Pancreas (tissue), 10 donors: ENCODE measurements around the gene SDK1. TPM values are rescaled to one million over a fixed set of nuclear protein-coding genes. Genes with fewer than 3 reads are reported as not detected.

Experiments
- ATAC-seq, 4 donors: fragments of 200-7000 bp; cut with Tn5 transposase; one replicate each; pipeline versions ENCODE4 v1.8.0 to v1.9.1; 2020; ENCODE audit warnings: mild to moderate bottlenecking in 4 of 4, moderate library complexity in 4 of 4
- DNase-seq, 6 donors: peaks; one replicate each; pipeline ENCODE4 v3.0.0-alpha.2; 2020
- FAIRE-seq: peaks from 2 replicates; lab custom pipeline; 2012; peaks lifted over from hg19 to GRCh38; lab: Jason Lieb, UNC
- H3K27ac ChIP-seq, 4 donors: fragments of 200-600 bp; sonication (generic); 1 replicate in 3 of 4; 2 replicates in 1 of 4; pipeline versions ENCODE4 v1.5.0 to v1.8.0; 2020
- H3K27me3 ChIP-seq, 4 donors: fragments of 200-600 bp; one replicate each; pipeline ENCODE4 v1.8.0; 2021
- H3K36me3 ChIP-seq, 3 donors: fragments of 200-600 bp; sonication (generic) in 1 of 3; one replicate each; pipeline versions ENCODE4 v1.5.0 to v1.8.0; 2020 to 2021
- H3K4me1 ChIP-seq, 3 donors: fragments of 200-600 bp; one replicate each; pipeline ENCODE4 v1.8.0; 2021
- H3K4me3 ChIP-seq, 4 donors: fragments of 200-600 bp; sonication (generic) in 2 of 4; one replicate each; pipeline versions ENCODE4 v1.5.0 to v1.8.0; 2020 to 2021
- H3K9me3 ChIP-seq, 4 donors: fragments of 200-600 bp; one replicate each; pipeline ENCODE4 v1.8.0; 2021
- CTCF ChIP-seq, 4 donors: fragments of 200-600 bp; sonication (generic) in 3 of 4; IDR thresholded peaks; one replicate each; pipeline versions ENCODE4 v1.5.0 to v1.8.0; 2021; ENCODE audit warnings: antibody characterized with exemption in 4 of 4
- WGBS, 2 donors: extraction: QIAGEN DNeasy Blood & Tissue Kit; methylation state at CpG; one replicate each; pipeline ENCODE4 v1.1.7; 2013; 5-methylcytosine and 5-hydroxymethylcytosine counted together
- intact Hi-C, 3 donors: fragments of 100-400 bp; cut with DNase I; formaldehyde crosslinking; loops; one replicate each; pipeline versions ENCODE4 v1.11.1 to v1.14.2; 2022
- polyA plus RNA-seq, 2 donors: library from polyadenylated mRNA; stranded (reverse); fragments of 200-250 nt; gene quantifications; one replicate each; pipeline ENCODE4 v1.2.3, GENCODE V29; 2013
- total RNA-seq, 6 donors: library from RNA; stranded (reverse); fragmentation: NEBNext Ultra II Directional in 4 of 6; extraction: Animal tissue kit (Norgen Biotek cat#: 25700) in 4 of 6; gene quantifications; one replicate each; pipeline versions ENCODE4 v1.2.1 to v1.2.4, GENCODE V29; 2021 to 2023
- donor health status: healthy with polysubstance abuse.
- donor health status: DM: no; HTN: no; CAD: no; lungs with moderate emphysema.
- donor health status: DM: no; HTN: no; CAD: no.
- donor health status: control.
- donor health status: control.
- donor health status: Bipolar disorder and iron deficiency.
- donor health status: DM: yes; HTN: yes; CAD: no.
- donor health status: DM: no; HTN: no; CAD: no.
- donor health status: DM: no; HTN: no; CAD: no.
- donor health status: DM: yes; HTN: yes; CAD: no.

Gene SDK1
- total and polyA plus RNA-seq, 8 donors, result 10.8 to 30.8 (median 19.8) TPM

DNA sequence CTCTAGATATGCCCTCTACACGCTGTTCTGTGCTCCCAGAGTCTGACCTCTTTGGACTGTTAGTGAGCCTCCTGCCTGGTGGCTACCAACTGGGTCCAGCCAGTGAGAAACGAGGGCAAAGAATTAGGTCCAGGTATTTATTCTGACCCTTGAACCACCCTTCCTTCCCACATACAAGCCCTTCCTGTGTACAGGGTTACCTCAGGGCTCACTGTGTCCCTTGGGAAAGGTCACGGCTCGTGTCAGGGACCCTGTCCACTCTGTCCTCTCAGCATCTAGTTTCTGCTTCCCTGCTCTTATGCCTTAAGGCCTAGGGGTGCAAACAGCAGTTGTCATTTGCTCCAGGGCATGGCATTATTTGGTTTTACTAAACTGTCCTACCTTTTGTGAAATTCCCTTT is 180.4 kb downstream of the SDK1 start:
- Histone ChIP-seq H3K36me3 (no peaks in the 10 kb centered on the region), H3K4me1 (no peaks in the 10 kb centered on the region), H3K4me3 (no peak overlapping the region), H3K27me3 (no peaks in the 10 kb centered on the region), H3K27ac (no peak overlapping the region), H3K9me3 (no peaks in the 10 kb centered on the region)
- ATAC-seq (peak in 1 of 4 donors; percentile 35), FAIRE-seq (no peak), DNase-seq (no peak)
- WGBS, 2 donors, result 85 to 86% methylated on average over 4 of the region's 4 CpGs
- TF ChIP-seq CTCF (IDR thresholded peaks at IDR 0.05), result no peak
- intact Hi-C loops, result no loop called here

DNA sequence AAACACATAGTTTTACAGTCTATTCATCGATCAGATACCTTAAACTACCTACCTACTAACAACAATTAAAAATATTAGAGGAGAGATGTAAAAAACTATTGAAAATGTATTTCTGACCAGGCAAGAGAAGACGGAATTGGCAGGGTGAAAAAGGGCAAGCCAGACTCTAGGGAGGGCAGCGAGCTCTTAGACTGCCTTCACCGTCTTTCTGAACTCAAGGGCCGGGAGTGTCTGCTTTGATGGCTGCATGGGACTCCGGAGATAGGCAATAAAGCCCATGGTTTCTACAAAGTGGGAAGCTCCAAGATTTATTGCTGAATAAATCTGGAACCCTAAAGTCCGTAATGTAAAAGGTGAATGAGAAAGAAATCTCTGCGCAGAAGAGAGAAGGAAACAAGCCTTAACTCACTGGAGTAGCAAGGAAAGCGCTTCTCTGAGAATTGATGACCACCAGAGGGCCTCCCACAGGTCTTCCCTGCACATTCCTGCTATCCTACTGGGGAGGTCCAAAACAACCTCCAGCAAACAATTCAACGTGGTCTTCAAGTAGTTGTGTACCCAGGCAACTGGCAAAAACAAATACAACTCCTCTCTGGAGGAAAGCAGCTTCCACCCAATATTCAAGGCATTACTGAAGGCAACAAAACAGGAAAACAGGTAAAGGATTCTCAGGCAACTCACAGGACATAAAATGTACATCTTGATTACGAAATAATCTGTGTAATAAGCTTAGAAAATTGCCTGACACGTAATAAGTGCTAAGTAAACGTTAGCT is 181.3 kb downstream of the SDK1 start:
- FAIRE-seq (no peak), DNase-seq (peak in 2 of 6 donors; percentile 15 to 41), ATAC-seq (peak in 3 of 4 donors; percentile 80 to 91 (median 84))
- Histone ChIP-seq H3K36me3 (no peaks in the 10 kb centered on the region), H3K27me3 (no peaks in the 10 kb centered on the region), H3K4me1 (no peaks in the 10 kb centered on the region), H3K4me3 (no peak overlapping the region), H3K9me3 (no peaks in the 10 kb centered on the region), H3K27ac (no peak overlapping the region)
- no peak for TF ChIP-seq CTCF (IDR thresholded peaks at IDR 0.05)
- 74 to 76% methylated on average over 13 of the region's 13 CpGs for WGBS, 2 donors
- intact Hi-C loops, result no loop called here

- WGBS, 2 donors, result 68 to 69% methylated on average over 4 of the region's 4 CpGs
- no peak overlapping the region for H3K27ac ChIP-seq
- intact Hi-C loops, result no loop called here
- H3K27me3 ChIP-seq, result no peaks in the 10 kb centered on the region
- DNase-seq, result no peak
- ATAC-seq, result peak in 2 of 4 donors; percentile 21 to 26
- H3K4me1 ChIP-seq, result no peaks in the 10 kb centered on the region
- no peaks in the 10 kb centered on the region for H3K9me3 ChIP-seq
- TF ChIP-seq CTCF (IDR thresholded peaks at IDR 0.05), result no peak
- no peak overlapping the region for H3K4me3 ChIP-seq
- no peaks in the 10 kb centered on the region for H3K36me3 ChIP-seq
- FAIRE-seq, result no peak
Observed at GRCh38 chr7:3486841-3487240, 185.8 kb downstream of the SDK1 start.

- no peak overlapping the region for H3K27ac ChIP-seq
- FAIRE-seq (no peak), ATAC-seq (no peak), DNase-seq (no peak)
- TF ChIP-seq CTCF (IDR thresholded peaks at IDR 0.05), result no peak
- no peaks in the 10 kb centered on the region for H3K27me3 ChIP-seq
- no peaks in the 10 kb centered on the region for H3K36me3 ChIP-seq
- 88 to 89% methylated on average over 3 of the region's 3 CpGs for WGBS, 2 donors
- H3K4me3 ChIP-seq, result no peak overlapping the region
- intact Hi-C loops, result no loop called here
- peaks cover 0 to 8% (median 6%) of the 10 kb centered on the region in 3 donors for H3K4me1 ChIP-seq
- no peaks in the 10 kb centered on the region for H3K9me3 ChIP-seq
Observed at GRCh38 chr7:3488829-3489228, 187.8 kb downstream of the SDK1 start.

DNA sequence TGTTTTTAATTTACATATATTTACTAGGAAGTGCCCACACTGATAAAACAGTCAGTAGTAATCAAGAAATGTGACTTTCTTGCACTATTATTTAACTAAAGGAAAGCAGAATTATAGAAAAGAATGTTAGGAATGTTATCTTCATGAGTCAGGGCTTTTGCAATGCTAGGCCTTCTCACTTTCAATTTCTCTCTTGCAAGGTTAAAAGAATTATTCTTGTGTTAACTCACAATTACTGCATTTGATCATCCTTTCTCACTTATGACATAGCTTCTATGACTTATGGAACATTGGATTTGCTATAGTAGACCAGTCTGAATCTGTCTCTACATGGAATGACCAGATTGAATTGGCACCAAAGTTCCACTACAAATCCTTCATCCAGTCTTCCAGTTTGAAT is 192.4 kb downstream of the SDK1 start:
- Histone ChIP-seq H3K36me3 (no peaks in the 10 kb centered on the region), H3K27ac (peak overlapping the region in 1 of 4 donors; percentile 2), H3K27me3 (no peaks in the 10 kb centered on the region), H3K9me3 (no peaks in the 10 kb centered on the region), H3K4me3 (no peak overlapping the region), H3K4me1 (peaks cover 0 to 10% (median 6%) of the 10 kb centered on the region in 3 donors)
- TF ChIP-seq CTCF (IDR thresholded peaks at IDR 0.05), result no peak
- intact Hi-C loops, result no loop called here
- DNase-seq (no peak), ATAC-seq (peak; percentile 53 to 82 (median 68)), FAIRE-seq (no peak)
